HG02885 (cell line): ENCODE measurements around the gene TAF12.
A peak's percentile ranks its signal among the peaks of the same experiment; 100 is the strongest.
"Not testable (repeated sequence)": the region's sequence is repeated elsewhere in the genome, so short reads cannot be mapped to it uniquely, and the experiment has no call there.

ENCODE experiments used
- ATAC-seq: cut with Tn5 transposase; IDR thresholded peaks from one replicate; pipeline ENCODE4 v1.9.1; 2021; ENCODE audit warnings: mild to moderate bottlenecking; ENCODE audit not compliant: unreplicated experiment, poor library complexity

The TAF12 gene

DNA sequence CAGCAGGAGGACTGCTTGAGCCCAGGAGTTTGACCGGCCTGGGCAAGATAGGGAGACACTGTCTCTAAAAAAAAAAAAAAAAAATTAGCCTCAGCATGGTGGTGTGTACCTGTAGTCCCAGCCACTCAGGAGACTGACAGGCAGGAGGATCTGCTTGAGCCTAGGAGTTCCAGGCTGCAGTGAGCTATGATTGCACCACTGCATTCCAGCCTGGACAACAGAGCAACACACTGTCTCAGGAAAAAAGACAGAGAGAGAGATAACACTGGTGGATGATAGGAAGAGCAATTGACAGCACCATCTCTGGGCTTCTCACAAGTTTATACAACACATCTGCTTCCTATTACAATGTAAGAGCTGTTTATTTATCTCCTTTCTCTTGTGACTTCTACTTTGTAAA lies 3.2 kb upstream of the TAF12 start:
- no peak for ATAC-seq

DNA sequence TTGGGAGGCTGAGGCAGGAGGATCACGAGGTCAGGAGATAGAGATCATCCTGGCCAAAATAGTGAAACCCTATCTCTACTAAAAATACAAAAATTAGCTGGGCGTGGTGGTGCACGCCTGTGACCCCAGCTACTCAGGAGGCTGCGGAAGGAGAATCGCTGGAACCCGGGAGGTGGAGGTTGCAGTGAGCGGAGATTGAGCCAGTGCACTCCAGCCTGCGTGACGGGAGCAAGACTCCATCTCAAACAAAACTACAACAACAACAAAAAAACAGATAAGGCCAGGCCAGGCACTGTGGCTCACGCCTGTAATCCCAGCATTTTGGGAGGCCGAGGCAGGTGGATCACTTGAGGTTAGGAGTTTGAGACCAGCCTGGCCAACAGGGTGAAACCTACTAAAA lies 2.5 kb upstream of the TAF12 start:
- not testable (repeated sequence) for ATAC-seq

DNA sequence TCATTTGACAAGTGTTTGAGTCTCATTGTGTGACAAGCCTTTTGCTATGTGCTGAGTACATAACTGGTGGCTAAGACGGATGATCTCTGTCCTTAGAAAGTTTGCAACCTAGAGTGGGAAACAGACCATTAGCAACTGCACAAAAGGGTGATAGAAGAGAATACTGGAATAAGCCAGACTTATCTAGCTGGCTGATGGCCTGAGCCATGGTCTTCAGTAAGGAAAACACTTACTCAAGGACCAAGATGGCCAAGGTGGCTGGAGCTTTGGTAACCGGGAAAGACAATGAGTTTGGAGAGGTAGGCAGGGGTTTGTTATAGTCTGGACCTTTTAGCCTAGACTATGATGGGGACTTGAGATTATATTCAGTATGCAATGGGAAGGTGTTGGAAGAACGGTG lies 1.6 kb upstream of the TAF12 start:
- ATAC-seq = no peak

DNA sequence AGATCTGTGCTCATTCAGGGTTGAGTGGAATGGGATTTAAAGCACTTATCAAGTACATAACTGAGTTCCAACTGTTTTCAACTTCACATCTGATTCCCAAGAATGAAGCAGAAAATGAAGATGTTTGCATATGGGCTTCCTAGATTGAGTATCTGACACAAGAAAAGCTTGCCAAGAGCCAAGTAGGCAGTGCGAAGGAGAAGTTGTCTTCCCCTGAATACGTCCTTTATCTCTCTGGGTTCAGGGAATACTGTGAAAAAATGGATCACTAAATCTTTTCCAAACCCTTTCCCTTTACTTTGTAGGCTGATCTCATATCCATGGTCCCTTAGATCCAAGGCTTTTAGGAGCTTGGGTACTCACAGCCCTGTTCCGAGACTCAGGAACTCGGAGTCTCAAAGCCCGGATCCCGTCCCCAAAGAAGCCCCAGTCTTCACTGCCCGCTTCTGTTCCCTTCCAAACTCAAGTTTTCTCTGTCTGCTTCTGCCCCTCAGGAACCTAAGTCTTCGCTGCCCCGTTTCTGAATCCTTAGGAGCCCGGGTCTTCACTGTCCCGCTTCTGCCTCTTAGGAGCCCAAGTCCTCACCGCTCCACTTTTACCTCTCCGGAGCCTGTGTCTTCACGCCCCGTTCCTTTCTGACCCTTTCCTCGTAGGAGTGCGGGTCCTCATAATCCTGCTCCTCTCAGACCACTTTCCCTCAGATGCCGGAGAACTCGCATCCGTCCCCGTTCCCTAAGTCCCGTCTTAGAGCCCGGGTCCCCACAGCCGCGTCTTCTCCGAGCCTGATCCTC lies 616 bp downstream of the TAF12 start:
- peak; percentile 17 for ATAC-seq

DNA sequence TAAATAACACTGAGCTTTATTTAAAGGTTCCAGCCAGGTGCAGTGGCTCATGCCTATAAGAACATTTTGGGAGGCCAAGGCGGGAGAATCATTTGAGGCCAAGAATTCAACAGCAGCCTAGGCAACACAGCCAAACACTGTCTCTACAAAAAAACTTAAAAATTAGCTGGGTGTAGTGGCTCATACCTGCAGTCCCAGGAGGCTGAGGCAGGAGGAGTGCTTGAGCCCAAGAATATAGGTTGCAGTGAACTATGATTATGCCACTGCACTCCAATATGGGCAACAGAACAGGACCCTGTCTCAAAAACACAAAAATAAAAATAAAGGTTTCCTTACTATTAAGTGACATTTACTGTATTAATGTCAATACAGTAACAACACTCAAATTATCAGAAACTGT lies 2.1 kb downstream of the TAF12 start:
- ATAC-seq = no peak

DNA sequence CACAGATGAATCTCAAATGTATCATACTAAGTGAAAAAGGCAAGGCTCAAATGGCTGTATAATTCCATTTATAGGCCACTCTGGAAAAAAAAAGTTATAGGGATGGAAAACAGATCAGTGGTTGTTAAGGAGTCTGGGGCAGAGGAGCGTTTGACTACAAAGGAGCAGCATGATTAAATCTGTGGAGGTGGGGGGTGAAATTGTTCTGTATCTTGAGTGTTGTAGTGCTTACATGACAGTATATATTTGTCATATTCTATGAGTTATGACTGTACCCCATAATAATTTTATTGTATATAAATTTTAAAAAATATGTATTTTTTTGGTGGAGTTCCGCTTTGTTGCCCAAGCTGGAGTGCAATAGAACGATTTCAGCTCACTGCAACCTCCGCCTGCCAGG lies 10.3 kb downstream of the TAF12 start:
- no peak for ATAC-seq

DNA sequence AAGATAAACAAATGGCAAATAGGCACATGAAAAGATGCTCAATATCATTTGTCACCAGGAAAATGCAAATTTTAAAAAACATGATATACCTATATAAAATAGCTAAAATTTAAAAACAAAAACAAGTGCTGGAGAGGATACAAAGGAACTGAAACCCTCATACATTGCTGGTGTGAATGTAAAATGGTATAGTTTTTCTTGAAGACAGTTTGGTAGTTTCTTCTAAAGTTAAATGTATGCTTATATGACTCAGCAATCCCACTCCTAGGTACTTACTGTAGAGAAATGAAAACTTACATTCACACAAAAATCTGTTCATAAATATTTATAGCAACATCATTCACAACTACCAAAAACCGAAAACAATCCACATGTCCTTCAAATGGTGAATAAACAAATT lies 11.2 kb downstream of the TAF12 start:
- no peak for ATAC-seq

DNA sequence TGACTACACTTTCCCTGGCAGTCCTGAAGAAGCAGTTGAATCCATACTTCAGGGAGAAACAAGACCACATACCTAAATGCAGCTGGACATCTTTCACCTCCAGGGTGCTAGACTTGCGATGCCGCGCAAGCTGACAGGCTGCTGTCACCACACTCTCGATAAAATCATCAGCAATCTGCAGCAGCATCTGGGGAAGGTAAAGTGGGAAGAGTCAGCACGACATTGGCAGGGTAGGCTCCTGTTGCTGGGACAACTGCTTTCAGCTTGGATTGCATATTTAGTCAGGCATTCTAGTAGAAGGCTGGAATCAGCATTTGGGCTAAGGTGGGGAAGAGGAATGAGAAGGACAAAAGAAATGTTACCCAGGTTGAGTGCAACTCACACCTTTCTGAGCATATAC lies 29.7 kb downstream of the TAF12 start:
- no peak for ATAC-seq

DNA sequence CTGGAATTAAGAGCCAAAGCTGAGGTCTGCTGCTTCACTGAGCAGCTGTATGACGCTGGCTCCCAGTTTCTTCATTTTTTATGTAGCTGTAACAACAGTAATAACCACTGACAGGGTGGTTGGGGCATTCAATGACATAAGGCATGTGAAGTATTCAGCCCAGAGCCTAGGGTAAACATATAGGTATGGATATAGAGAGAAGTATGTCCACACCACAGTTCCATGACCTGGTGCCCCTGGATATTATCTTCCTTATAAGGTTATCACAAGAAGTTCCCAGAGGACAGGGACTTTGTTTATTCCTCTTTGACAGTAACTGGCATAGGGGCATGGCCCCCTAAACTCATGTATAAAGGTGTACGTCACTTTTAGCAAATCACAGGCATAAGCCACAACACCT lies 36.1 kb downstream of the TAF12 start:
- ATAC-seq = no peak

DNA sequence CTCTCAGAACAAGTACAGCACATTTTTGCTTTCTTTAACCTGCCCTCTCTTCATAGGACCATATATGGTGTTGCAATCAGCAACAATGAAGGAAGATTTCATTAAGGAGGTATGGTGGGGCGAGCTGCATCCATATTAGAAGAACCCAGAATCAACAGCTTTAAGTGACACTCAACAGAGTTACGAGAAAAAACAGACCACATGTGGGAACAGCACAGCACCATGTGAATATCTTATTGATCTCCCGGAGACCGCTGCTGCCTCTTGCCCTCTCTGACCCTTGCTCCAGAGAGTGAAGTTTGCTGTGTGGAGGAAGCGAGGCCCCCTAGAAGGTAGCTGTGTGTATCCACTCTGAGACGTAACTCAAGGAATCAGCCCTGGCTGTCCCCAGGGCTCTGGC lies 37.9 kb downstream of the TAF12 start:
- no peak for ATAC-seq

DNA sequence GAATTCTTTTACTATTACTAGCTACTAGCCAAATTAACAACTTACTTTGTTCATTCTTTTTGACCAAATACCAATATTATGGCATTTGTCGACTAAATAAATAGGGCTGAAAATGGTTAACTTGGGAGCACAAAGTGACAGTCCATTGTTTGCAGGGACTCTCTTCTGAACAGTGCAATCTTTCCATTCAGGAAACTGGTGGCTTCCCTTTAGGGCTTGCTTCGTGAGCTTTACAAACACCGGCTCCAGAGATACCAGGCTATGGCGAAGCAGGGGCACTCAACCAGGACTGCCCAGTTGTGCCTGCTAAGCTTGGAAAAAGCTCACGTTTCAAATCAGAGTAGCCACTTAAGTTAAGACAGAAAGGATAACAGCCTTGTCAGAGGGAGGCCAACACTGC lies 38.5 kb downstream of the TAF12 start:
- ATAC-seq = no peak

DNA sequence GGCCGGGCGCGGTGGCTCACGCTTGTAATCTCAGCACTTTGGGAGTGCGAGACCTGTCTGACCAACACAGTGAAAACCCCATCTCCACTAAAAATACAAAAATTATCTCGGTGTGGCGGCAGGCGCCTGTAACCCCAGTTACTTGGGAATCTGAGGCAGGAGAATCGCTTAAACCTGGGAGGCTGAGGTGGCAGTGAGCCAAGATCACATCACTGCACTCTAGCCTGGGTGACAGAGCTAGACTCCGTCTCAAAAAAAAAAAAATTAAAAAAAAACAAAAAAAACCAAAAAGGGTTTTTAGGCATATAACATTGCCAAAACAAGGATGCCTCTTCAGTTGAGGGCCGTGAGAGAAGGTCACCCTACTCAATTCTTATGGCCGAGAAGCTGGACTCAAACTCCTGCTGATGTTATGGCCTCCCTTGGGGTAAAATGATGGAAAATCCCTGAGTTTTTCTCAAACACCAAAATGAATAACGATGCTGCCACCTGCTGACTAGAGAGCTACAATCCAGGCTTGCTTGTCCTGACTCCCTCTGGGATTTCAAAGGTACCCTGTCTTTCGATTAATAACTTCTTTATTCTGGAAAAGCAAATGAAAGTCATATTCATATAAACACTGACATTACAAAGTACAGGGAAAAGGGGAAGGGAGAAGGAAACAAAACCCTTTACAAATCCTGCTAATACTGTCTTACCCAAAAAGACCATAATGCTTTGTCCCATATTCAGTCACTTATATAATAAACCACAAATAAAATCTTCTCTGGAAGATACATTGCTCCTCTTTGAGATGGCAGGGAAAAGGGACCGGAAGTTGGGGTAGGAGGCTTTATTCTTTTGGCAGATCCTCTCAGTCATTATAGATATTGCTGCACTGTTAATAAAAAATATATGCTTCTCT lies 40.1 kb downstream of the TAF12 start:
- ATAC-seq = no peak

DNA sequence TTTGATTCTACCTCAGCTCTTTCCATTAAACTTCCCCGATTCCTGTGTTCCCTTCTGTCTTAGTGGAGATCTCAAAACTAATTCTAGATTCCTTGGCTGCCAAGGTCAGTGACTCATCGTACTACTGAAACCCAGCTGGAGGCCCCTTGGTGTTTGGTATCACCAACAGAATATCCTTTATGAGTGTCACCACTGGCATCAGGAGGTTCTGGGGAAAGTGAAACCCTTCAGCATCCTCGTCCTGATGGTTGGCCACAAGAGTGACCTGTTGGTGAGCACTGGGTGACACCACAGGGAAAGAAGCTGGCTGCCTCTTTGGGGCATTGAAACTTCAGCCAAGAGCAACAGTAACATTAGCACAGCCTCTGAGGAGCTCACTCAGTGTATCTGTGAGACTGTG lies 41.2 kb downstream of the TAF12 start:
- no peak for ATAC-seq

DNA sequence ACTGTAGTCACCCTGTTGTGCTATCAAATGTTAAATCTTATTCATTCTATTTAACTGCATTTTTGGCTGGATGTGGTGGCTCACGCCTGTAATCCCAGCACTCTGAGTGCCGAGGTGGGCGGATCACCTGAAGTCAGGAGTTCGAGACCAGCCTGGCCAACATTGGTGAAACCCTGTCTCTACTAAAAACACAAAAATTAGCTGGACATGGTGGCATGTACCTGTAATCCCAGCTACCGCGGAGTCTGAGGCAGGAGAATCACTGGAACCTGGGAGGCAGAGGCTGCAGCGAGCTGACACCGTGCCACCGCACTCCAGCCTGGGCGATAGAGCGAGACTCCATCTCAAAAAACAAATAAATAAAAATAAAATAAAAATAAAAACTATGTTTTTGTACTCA lies 46.6 kb downstream of the TAF12 start:
- ATAC-seq = not testable (repeated sequence)

DNA sequence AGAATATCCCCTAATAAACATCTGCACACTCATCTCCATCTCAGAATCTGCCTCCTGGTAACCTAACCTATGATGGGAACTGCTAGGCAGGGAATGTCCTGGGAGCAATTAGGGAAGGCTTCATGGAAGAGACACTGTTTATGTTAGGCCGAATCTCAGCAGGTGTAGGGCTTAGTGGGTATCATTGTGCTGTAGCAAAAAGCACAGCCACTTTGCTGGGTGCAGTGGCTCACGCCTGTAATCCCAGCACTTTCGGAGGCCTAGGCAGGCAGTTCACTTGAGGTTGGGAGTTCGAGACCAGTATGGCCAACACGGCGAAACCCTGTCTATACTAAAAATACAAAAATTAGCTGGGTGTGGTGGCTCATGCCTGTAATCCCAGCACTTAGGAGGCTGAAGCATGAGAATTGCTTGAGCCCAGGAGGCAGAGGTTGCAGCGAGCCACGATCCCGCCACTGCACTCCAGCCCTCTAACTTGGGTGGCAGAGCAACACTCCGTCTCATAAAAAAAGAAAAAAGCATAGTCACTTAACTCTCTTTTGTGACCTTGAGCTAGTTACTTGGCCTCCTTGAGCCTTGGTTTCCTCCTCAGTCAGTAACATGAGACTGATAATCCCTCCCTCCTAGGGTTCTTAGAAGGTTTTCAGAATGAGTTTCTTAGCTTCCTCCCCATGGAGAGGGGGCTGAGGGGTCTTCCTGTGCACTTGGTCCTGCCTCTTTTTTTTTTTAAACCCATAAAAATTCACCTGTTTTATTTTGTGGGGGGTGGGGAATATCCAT lies 47.3 kb downstream of the TAF12 start:
- ATAC-seq = no peak

DNA sequence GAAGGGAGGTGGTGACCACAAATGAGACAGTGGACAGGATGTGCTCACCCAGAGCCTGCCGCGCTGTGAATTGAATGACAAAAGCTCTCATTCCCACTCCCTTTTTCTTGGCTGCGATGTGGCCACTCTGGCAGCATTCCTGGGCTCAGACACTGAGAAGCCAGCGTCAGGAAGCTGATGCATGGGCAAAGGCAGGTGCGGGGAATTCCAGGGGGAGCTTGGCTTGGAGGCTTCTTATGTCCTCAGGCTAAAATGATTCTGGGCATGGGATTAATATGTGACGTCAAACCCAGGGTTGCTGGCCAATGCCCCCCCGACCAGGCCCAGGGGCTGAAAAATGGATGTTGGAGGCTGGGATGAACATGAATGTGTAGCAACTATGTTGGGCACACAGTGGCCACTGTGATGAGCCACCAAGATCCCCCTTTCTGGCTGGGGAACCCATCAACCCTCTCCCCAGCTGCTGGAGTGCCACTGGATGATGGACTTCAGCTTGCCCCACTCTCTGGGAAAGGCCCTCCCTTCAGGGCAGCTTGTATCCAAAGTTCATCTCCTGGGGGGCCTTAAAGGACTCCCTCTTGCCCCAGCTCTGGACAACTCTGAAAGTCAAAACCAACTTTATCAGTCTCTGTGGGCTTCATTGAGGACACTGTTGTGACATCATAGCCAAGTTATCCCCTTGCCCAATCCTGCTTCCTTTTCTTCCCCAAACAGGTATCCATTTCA lies 48.0 kb downstream of the TAF12 start:
- ATAC-seq = not testable (repeated sequence)

DNA sequence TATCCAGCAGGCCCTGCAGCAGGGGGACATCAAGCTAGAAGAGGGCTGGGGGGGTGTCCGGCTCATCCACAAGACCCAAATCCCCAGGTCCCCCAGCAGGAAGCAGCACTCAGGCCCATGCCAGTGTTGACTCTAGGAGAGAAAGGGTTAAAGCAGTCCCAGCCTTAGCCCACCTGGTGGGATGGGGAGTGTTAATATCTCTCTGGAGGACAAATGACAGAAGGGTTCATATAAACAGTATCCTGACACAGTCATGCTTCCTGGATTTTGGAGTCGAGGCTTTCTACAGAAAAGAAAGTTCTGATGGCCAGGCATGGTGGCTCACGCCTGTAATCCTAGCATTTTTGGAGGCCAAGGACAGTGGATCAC lies 48.9 kb downstream of the TAF12 start:
- not testable (repeated sequence) for ATAC-seq

DNA sequence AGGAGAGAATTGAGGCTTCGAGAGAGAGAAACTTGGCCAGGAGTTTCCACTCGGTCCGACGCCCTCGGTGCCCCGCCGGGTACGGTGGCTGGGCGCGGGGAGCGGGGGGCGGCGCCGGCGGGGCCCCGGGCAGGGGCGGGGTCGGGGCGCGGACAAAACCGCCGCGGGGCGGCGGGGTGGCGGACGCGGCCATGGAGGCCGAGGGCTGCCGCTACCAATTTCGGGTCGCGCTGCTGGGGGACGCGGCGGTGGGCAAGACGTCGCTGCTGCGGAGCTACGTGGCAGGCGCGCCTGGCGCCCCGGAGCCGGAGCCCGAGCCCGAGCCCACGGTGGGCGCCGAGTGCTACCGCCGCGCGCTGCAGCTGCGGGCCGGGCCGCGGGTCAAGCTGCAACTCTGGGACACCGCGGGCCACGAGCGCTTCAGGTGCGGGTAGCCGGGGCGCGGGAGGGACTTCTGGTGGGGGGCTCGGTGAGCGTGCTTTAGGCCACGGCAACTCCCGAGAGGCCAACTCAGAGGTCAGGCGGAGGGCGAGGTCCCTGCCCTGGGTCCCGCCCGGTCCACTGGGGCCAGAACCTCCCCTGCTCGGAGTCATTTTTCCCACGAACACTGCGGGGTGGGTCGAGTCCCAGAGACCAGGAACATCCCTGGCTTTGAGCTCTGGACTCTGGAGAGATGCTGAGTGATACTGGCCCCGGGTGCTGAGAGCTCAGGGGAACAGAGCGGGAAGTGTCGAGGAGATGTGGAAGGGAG lies 50.4 kb downstream of the TAF12 start:
- ATAC-seq = no peak

DNA sequence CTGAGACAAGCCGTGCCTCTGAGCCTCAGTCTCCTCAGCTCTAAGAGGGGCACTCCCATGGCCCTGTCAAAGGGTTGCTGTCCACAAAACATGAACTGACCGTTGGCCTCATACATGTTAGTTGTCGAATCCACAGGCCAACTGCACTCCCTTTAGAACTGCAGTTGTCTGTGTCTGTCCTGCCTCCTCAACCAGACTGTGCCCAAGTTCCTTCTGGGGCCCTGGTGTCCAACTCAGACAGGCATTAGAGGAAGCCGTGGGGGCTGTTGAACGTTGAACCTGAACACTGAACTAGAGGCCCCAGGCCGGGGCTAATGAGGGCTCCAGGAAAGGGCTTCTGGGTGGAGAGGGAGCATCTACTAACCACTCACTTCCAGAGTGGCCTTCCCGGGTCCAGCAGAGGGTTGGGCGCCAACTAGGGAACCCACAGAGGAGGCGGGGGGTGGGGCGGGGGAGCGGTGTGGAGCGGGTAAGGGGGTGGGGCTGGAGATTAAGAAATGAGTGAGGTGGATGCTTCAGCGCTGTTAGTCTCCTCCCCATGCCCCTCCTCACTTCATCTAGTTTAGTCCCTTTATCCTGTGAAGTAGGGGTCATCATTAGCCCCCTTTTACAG lies 51.1 kb downstream of the TAF12 start, which contains the start of gene RAB42:
Gene RAB42 (plus strand): TSS at position 558 of the 613 bp plus-strand sequence. CDS start 247 bp downstream, outside the sequence.
- no peak for ATAC-seq
